H1 (cell line): Measurements from ENCODE around the gene ISM1. TPM values are rescaled to one million over a fixed set of nuclear protein-coding genes. Genes with fewer than 3 reads are reported as not detected.

ENCODE experiments used
- CTCF ChIA-PET: fragments of 300-600 bp; sonication (Branson Sonifier 250); formaldehyde crosslinking; loops from one replicate; lab custom pipeline; 2021; ENCODE audit not compliant: partially characterized antibody; lab: Charles Lee
- POLR2A ChIA-PET: fragments of 300-600 bp; sonication (Branson Sonifier 250); formaldehyde crosslinking; loops from one replicate; lab custom pipeline; 2021; ENCODE audit warnings: inconsistent platforms; ENCODE audit not compliant: partially characterized antibody; lab: Charles Lee
- DNase-seq, 2 experiments: peaks; one replicate each; pipeline versions ENCODE4 v3.0.0 to v3.0.0-alpha.2; 2010 to 2022; ENCODE audit warnings: low spot score in 2 of 2, low read depth in 1 of 2, mixed read lengths in 1 of 2
- FAIRE-seq: peaks from 2 replicates; lab custom pipeline; 2011; peaks lifted over from hg19 to GRCh38; lab: Jason Lieb, UNC
- H2AFZ ChIP-seq: 2 replicates; pipeline ENCODE4 v1.8.1; 2012; ENCODE audit warnings: low read length, inconsistent platforms
- H2AK5ac ChIP-seq: 2 replicates; pipeline ENCODE4 v1.6.1; 2013; ENCODE audit warnings: low read depth, low read length
- H2BK120ac ChIP-seq: replicated peaks from 2 replicates; pipeline ENCODE3; 2013; ENCODE audit warnings: low read depth, low read length, inconsistent platforms
- H2BK12ac ChIP-seq: 2 replicates; pipeline ENCODE4 v1.6.1; 2013; ENCODE audit warnings: low read depth, low read length
- H2BK15ac ChIP-seq: 2 replicates; pipeline ENCODE4 v1.6.1; 2013; ENCODE audit warnings: low read length
- H2BK20ac ChIP-seq: 2 replicates; pipeline ENCODE4 v1.6.1; 2013; ENCODE audit warnings: low read length
- H2BK5ac ChIP-seq: 2 replicates; pipeline ENCODE4 v1.6.1; 2013; ENCODE audit warnings: low read depth, low read length
- H3K14ac ChIP-seq: 2 replicates; pipeline ENCODE4 v1.6.1; 2013; ENCODE audit warnings: inconsistent platforms; ENCODE audit not compliant: insufficient read length
- H3K18ac ChIP-seq: 2 replicates; pipeline ENCODE4 v1.6.1; 2013; ENCODE audit warnings: low read length; ENCODE audit errors: extremely low read depth
- H3K23ac ChIP-seq: 2 replicates; pipeline ENCODE4 v1.6.1; 2013; ENCODE audit warnings: inconsistent platforms; ENCODE audit not compliant: insufficient read length
- H3K23me2 ChIP-seq: 2 replicates; pipeline ENCODE4 v1.6.1; 2013; ENCODE audit warnings: low read depth, low read length
- H3K27ac ChIP-seq: 2 replicates; pipeline ENCODE4 v1.6.1; 2011; ENCODE audit warnings: low read depth, low read length, inconsistent platforms
- H3K27me3 ChIP-seq, 4 experiments: replicated peaks in 1 of 4; 1 replicate in 1 of 4; 2 replicates in 3 of 4; pipeline versions ENCODE4 v1.6.1 to v1.8.1; 2011 to 2013; ENCODE audit warnings: low read length in 3 of 4, mild to moderate bottlenecking in 3 of 4, inconsistent platforms in 2 of 4, mixed read lengths in 2 of 4, moderate library complexity in 1 of 4; ENCODE audit not compliant: control insufficient read depth in 3 of 4, insufficient read depth in 3 of 4; ENCODE audit errors: extremely low read depth in 1 of 4
- H3K36me3 ChIP-seq, 4 experiments: 2 replicates each; pipeline versions ENCODE4 v1.6.1 to v1.8.1; 2011 to 2013; ENCODE audit warnings: mild to moderate bottlenecking in 4 of 4, low read length in 3 of 4, moderate library complexity in 2 of 4, control low read depth in 1 of 4, inconsistent platforms in 1 of 4; ENCODE audit not compliant: insufficient read depth in 4 of 4, control insufficient read depth in 2 of 4
- H3K4ac ChIP-seq: replicated peaks from 2 replicates; pipeline ENCODE3; 2013; ENCODE audit warnings: low read length, low read depth, mixed read lengths, inconsistent platforms; ENCODE audit not compliant: insufficient read length
- H3K4me1 ChIP-seq, 4 experiments: replicated peaks in 1 of 4; 1 replicate in 1 of 4; 2 replicates in 3 of 4; pipeline versions ENCODE4 v1.6.1 to v1.8.1; 2011 to 2013; ENCODE audit warnings: low read length in 3 of 4, inconsistent platforms in 2 of 4, mixed read lengths in 1 of 4; ENCODE audit not compliant: insufficient read depth in 4 of 4, control insufficient read depth in 3 of 4
- H3K4me2 ChIP-seq, 2 experiments: 2 replicates each; pipeline versions ENCODE4 v1.6.1 to v1.8.1; 2011 to 2013; ENCODE audit warnings: low read depth in 2 of 2, low read length in 2 of 2, control low read depth in 1 of 2, inconsistent platforms in 1 of 2, mild to moderate bottlenecking in 1 of 2; ENCODE audit not compliant: insufficient read depth in 1 of 2
- H3K4me3 ChIP-seq, 4 experiments: fragments of 200-600, 300-600 bp in 1 of 4; sonication (generic), shearing (Covaris generic), sonication (Bioruptor Twin) in 1 of 4; 2 replicates each; pipeline versions ENCODE4 v1.5.1 to v1.8.1; 2011 to 2016; ENCODE audit warnings: low read length in 4 of 4, low read depth in 3 of 4, control low read depth in 2 of 4, inconsistent platforms in 2 of 4, mild to moderate bottlenecking in 2 of 4, mixed read lengths in 1 of 4, moderate library complexity in 1 of 4; ENCODE audit not compliant: insufficient read depth in 2 of 4; ENCODE audit errors: extremely low read depth in 1 of 4
- H3K56ac ChIP-seq: replicated peaks from 2 replicates; pipeline ENCODE3; 2013; ENCODE audit warnings: low read depth, mild to moderate bottlenecking, mixed read lengths, low read length, inconsistent platforms; ENCODE audit not compliant: insufficient read length
- H3K79me1 ChIP-seq: 2 replicates; pipeline ENCODE4 v1.6.1; 2013; ENCODE audit warnings: low read depth, low read length, control low read depth
- H3K79me2 ChIP-seq, 2 experiments: 2 replicates each; pipeline versions ENCODE4 v1.6.1 to v1.8.1; 2012 to 2013; ENCODE audit warnings: low read length in 2 of 2, mild to moderate bottlenecking in 2 of 2, inconsistent platforms in 1 of 2; ENCODE audit not compliant: insufficient read depth in 2 of 2, control insufficient read depth in 1 of 2
- H3K9ac ChIP-seq, 4 experiments: replicated peaks in 1 of 4; 1 replicate in 1 of 4; 2 replicates in 3 of 4; pipeline versions ENCODE4 v1.6.1 to v1.8.1; 2011 to 2013; ENCODE audit warnings: low read depth in 3 of 4, low read length in 3 of 4, control low read depth in 2 of 4, mild to moderate bottlenecking in 2 of 4, moderate library complexity in 2 of 4, inconsistent platforms in 1 of 4; ENCODE audit errors: extremely low read depth in 1 of 4
- H3K9me3 ChIP-seq, 2 experiments: 2 replicates each; pipeline versions ENCODE4 v1.6.1 to v1.8.1; 2012 to 2013; ENCODE audit warnings: mild to moderate bottlenecking in 2 of 2, moderate library complexity in 2 of 2, control low read depth in 1 of 2, inconsistent platforms in 1 of 2, low read depth in 1 of 2, low read length in 1 of 2, mixed read lengths in 1 of 2; ENCODE audit not compliant: insufficient read depth in 2 of 2
- H4K20me1 ChIP-seq, 2 experiments: replicated peaks in 1 of 2; 2 replicates each; pipeline versions ENCODE3 to v1.8.1; 2011 to 2013; ENCODE audit warnings: inconsistent platforms in 2 of 2, low read length in 2 of 2, mild to moderate bottlenecking in 1 of 2; ENCODE audit not compliant: insufficient read depth in 2 of 2, control insufficient read depth in 1 of 2
- H4K5ac ChIP-seq: 2 replicates; pipeline ENCODE4 v1.6.1; 2013; ENCODE audit warnings: low read length, low read depth, mixed read lengths, inconsistent platforms; ENCODE audit not compliant: insufficient read length
- H4K8ac ChIP-seq: 2 replicates; pipeline ENCODE4 v1.8.0; 2013; ENCODE audit warnings: mild to moderate bottlenecking, moderate library complexity, low read length, inconsistent platforms; ENCODE audit not compliant: insufficient read depth; ENCODE audit errors: extremely low read depth
- H4K91ac ChIP-seq: replicated peaks from 2 replicates; pipeline ENCODE3; 2013; ENCODE audit warnings: low read length, mixed read lengths, inconsistent platforms; ENCODE audit not compliant: insufficient read length
- CTCF ChIP-seq, 3 experiments: IDR thresholded peaks; 1 replicate in 2 of 3; 2 replicates in 1 of 3; pipeline versions ENCODE4 v1.5.1 to v1.6.1; 2011; ENCODE audit warnings: low read length in 3 of 3, mild to moderate bottlenecking in 3 of 3, inconsistent platforms in 2 of 3, low read depth in 1 of 3, moderate library complexity in 1 of 3; ENCODE audit not compliant: insufficient read depth in 1 of 3; ENCODE audit errors: control extremely low read depth in 1 of 3
- MAX ChIP-seq: IDR thresholded peaks from 2 replicates; pipeline ENCODE4 v1.6.1; 2012; ENCODE audit warnings: inconsistent platforms
- PHF8 ChIP-seq: fragments of 200-600 bp; sonication (generic); conservative IDR thresholded peaks from 2 replicates; pipeline ENCODE4 v1.7.1; 2012; ENCODE audit warnings: low read depth, mild to moderate bottlenecking, inconsistent platforms, low read length, moderate library complexity
- RBBP5 ChIP-seq: IDR thresholded peaks from 2 replicates; pipeline ENCODE4 v1.7.1; 2012; ENCODE audit warnings: low read depth, mild to moderate bottlenecking, inconsistent platforms, low read length, moderate library complexity, borderline replicate concordance
- WGBS, 2 experiments: shearing (Covaris generic) in 1 of 2; methylation state at CpG; one replicate each; pipeline versions ENCODE4 v1.1.6 to v1.1.7; 2013 to 2015; ENCODE audit warnings: low lambda C conversion rate in 2 of 2, mixed read lengths in 2 of 2, inconsistent platforms in 1 of 2, low coverage in 1 of 2, missing lambda C conversion rate in 1 of 2; ENCODE audit not compliant: insufficient replicate concordance in 2 of 2, insufficient coverage in 1 of 2, insufficient read length in 1 of 2; ENCODE audit errors: extremely low coverage in 1 of 2, missing lambda C conversion rate in 1 of 2; 5-methylcytosine and 5-hydroxymethylcytosine counted together
- polyA plus RNA-seq, 7 experiments: library from polyadenylated mRNA; depleted of rRNA in 3 of 7; stranded (reverse) in 5 of 7; unstranded in 2 of 7; fragments of >200 nt in 5 of 7; fragments of 200-250 nt in 2 of 7; gene quantifications; 1 replicate in 5 of 7; 2 replicates in 1 of 7; 4 replicates in 1 of 7; pipeline versions ENCODE4 v1.2.1 to v1.2.3, GENCODE V29; 2011 to 2013; ENCODE audit warnings: missing spikeins in 2 of 7, mixed read lengths in 2 of 7
- total RNA-seq: library from RNA; stranded (reverse); fragmentation: NEBNext Ultra II Directional; extraction: Animal tissue kit (Norgen Biotek cat#: 25700); gene quantifications from 2 replicates; pipeline ENCODE4 v1.2.1, GENCODE V29; 2021

ISM1 gene
- total and polyA plus RNA-seq, 2 of the 8 experiments (the other 6 are each of a cell fraction or from before 2014, with no cell fraction given): 0.62 to 0.97 TPM

- Histone ChIP-seq H2BK5ac (no peak overlapping the region), H3K27ac (no peak overlapping the region), H3K14ac (no peak overlapping the region), H4K8ac (no peak overlapping the region), H2AFZ (no peak overlapping the region), H3K9ac (no peak overlapping the region), H4K91ac (no peak overlapping the region), H3K4ac (no peak overlapping the region), H2BK12ac (no peak overlapping the region), H2BK15ac (no peak overlapping the region), H3K23me2 (peaks cover 4% of the 10 kb centered on the region), H2AK5ac (no peak overlapping the region), H3K56ac (no peak overlapping the region), H3K4me2 (no peak overlapping the region), H2BK120ac (no peak overlapping the region), H3K23ac (no peak overlapping the region), H3K4me3 (no peak overlapping the region), H4K5ac (no peak overlapping the region), H3K79me2 (no peaks in the 10 kb centered on the region), H3K36me3 (no peaks in the 10 kb centered on the region), H3K9me3 (no peaks in the 10 kb centered on the region), H4K20me1 (no peaks in the 10 kb centered on the region), H2BK20ac (no peak overlapping the region), H3K79me1 (no peaks in the 10 kb centered on the region), H3K27me3 (no peaks in the 10 kb centered on the region), H3K18ac (no peak overlapping the region), H3K4me1 (peaks cover 2 to 10% (median 4%) of the 10 kb centered on the region in 4 experiments; a peak in 5 of 7 replicates)
- CTCF ChIA-PET: interaction anchor here (0.9 to 2.4 kb wide), 4 partner anchors 11 to 84 kb away, joined by 3 to 6 read pairs (median 6); no protein-coding TSS in a partner anchor
- no peak for DNase-seq
- FAIRE-seq: no peak
- 83% methylated on average over 6 of the region's 6 CpGs; no CpG with 5 or more reads in 1 of the 2 experiments for WGBS, 2 experiments
- TF ChIP-seq RBBP5: no peak
- TF ChIP-seq PHF8: no peak
- no peak for TF ChIP-seq MAX
- TF ChIP-seq CTCF (IDR thresholded peaks at IDR 0.05; ENCODE audit: control extremely low read depth in 1 of 3, insufficient read depth in 1 of 3, low read depth in 1 of 3, low read length in 3 of 3): no peak
- POLR2A ChIA-PET: no interaction called here
Observed at GRCh38 chr20:13202565-13202964, 18.5 kb upstream of the ISM1 start.
